GM19035 (cell line): ENCODE measurements around the gene UQCRQ.

Source experiments
- ATAC-seq: cut with Tn5 transposase; IDR thresholded peaks from one replicate; pipeline ENCODE4 v1.9.1; 2021; ENCODE audit not compliant: unreplicated experiment

The UQCRQ gene

GRCh38 chr5:132868754-132869153 lies 2.3 kb downstream of the UQCRQ start:
- ATAC-seq: no peak

DNA sequence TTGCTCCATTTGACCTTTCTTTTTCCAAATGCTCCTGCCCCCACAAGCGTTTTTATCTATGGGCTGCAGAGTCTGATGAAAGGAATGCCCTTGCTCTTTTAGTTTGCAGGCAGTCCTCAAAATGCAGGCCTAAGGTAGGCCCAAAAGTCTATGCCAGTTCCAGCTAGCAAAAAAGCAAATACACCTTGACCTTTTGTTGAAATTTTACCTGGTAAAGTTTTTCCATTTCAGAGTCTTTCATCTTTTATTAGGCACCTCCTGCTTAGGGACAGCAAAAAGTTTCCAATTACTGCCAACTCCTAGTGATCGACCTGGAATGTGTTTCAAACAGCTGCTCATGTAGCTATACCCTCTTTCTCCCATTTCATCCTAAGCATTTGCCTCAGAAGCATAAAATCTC lies 4.4 kb downstream of the UQCRQ start:
- ATAC-seq: no peak

DNA sequence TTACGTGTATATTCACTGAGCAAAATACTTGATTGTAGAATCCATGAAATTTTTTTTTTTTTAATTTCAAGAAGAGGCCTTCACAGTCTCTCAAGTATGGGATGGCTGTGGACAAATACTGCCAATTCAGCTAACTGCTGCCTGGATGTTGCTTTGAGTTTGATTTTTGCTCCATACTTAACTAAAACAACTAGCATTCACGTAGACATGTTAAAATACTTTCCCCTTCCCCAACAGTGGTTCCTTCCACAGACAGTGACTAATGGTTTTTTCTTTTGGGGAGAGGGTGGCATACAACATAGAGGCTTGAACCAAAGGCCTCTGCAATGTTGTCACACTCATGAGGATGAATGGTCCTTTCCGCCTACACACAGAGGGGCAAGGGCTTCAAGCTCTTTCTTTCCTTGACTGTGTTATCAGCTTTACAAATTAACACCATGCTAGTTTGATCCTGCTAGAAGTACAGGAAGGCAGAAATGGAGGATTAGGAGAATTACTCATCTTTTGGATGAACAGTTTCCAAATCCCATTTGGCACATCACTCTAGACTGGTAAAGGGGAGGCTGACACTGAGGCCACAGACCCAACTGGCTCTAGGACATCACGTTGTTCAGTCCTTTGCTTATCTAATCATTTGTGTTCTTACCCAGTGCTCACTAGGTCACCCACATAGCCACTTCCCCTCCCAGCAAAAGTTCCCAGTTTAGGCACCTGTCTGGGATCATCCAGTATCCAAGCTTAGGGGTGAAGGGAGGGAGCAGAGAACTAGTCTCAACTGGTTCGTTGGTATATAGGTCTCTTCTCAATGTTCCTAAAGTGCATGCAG lies 5.2 kb downstream of the UQCRQ start:
- ATAC-seq: no peak

DNA sequence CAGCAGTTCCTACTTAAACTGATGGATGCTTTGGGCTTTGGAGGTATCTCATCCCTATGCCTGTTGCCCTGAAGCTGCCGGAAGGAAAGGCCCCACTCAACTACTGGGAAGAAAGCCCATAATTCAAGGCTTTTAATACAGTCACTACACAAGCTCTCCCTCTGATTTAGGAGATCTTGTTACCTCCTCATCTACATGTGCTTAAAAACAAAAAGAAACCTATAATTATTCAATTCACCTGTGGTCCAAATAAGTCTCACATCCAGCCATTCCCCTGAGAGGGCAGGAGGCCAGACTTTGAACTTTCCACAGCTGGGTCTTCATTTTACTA lies 6.3 kb downstream of the UQCRQ start:
- no peak for ATAC-seq

- ATAC-seq: no peak
Observed at GRCh38 chr5:132873119-132873929, 6.9 kb downstream of the UQCRQ start, which contains the start of gene LEAP2. TSS of gene LEAP2 (plus strand) at chr5:132873668. CDS start at chr5:132873695, 27 bp downstream.

DNA sequence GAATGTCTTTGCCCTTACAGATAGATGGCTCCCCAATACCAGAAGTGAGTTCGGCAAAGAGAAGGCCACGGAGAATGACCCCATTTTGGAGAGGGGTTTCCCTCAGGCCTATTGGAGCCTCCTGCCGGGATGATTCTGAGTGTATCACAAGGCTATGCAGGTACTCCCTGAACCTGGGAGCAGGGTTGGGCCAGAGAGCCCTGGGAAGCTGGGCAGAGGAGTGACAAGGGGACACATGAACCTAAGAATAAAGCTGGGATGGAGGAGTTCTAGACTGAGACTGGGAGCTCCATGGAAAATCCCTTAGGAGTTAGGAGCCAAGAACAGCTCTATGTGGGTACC lies 7.5 kb downstream of the UQCRQ start:
- ATAC-seq: no peak

GRCh38 chr5:132876020-132876759 lies 9.7 kb downstream of the UQCRQ start:
- ATAC-seq: no peak

GRCh38 chr5:132877466-132877865 lies 11.0 kb downstream of the UQCRQ start:
- no peak for ATAC-seq

GRCh38 chr5:132877938-132878337 lies 11.5 kb downstream of the UQCRQ start:
- no peak for ATAC-seq

DNA sequence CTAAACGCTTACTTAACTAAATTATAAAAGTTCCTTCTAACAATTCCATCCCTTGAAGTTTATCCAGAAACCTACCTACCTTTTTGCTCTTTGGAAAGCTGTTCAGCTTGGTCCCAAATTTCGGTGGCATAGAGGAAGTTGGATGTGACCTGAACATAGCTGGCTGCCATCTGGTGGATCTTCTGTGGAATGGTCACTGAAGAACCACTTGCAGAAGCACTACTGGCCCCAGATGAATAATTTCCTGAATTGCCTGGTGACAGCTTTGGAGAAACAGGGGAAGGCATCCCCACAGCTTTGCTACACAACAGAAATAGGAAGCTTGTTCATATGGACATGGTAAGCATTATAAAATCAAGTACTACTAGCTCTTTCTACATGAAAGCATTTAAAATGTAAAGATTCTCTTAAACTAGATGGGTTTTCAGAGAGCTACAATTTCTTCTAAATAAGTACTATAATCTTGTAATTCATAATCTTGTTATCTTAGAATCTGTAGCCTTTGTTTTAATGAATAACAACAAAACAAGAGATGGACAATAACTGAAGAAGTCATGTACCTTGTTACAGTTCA lies 16.9 kb downstream of the UQCRQ start:
- ATAC-seq: no peak

- no peak for ATAC-seq
Observed at GRCh38 chr5:132884548-132884947, 18.1 kb downstream of the UQCRQ start.

- ATAC-seq: no peak
Observed at GRCh38 chr5:132886064-132886823, 19.8 kb downstream of the UQCRQ start.

DNA sequence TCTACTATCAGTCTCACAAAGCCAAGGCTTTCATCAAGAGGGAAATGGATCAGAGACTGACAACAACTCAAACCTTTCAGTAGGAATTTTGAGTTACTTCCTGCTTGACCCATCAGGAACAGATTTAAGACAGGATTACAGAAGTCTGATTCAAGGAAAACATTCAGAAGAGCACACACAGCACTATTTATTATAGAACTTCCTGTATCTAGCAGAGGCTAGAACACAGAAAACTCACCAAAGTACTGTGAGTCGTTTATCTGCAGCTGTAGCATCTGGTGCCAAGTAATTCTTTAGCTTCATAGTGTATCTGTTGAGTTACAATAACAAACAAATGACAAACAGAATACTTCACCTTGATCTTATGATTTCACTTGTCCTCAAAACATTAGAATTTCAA lies 20.8 kb downstream of the UQCRQ start:
- no peak for ATAC-seq

DNA sequence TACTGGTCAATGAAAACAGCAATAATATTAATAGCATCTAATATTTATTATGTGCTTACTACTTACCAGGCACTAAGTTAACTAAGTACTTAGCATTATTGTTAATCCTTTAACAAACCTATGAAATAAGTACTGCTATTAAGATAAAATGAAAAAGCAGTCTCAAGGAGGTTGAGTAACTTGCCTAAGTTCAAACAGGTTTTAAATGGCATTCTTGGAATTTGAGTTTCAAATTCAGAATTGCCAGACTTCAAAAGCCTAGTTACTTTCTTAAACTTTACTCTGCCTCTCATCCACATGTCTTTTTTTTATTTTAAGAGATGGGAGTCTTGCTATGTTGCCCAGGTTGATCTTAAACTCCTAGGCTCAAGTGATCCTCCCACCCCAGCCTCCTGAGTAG lies 23.1 kb downstream of the UQCRQ start:
- ATAC-seq: no peak

DNA sequence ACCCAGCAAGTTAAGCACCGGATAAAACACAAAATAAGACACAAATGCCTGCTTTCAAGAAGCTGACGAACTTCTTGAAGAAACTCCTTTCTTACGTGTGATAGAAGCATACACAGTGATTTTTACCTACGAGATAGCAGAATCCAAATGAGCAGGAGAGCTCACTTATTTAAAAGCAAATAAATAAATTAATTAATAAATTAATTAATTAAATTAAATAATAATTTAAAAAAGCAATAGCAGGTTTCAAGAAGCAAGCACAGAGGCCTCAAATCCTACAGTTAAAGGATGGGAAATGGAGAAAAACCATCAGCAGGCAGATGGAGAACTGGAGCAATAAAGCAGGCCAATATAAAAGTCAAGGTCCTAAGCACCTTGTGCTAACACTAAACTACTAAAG lies 24.4 kb downstream of the UQCRQ start:
- ATAC-seq: no peak

- ATAC-seq: no peak
Observed at GRCh38 chr5:132895719-132896305, 29.4 kb downstream of the UQCRQ start.

DNA sequence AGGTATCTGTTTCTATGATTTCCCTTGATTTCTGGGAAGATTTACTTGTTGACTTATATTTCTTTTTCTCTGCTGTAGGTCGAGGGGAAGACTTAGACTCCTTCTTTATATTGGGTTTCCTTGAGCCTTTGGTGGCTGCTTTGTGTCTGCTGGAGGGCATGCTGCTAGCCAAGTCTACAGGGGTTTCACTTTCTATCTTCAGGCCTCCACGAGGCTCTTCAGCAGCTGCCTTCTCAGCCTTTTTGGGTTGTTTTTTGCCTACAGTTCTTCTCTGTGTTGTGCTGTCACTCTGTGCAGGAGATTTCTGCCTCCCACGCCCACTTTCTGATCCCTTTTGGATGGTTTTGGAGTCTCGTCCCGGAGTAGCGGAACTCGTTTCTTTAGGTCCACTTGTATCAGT lies 30.2 kb downstream of the UQCRQ start:
- no peak for ATAC-seq

DNA sequence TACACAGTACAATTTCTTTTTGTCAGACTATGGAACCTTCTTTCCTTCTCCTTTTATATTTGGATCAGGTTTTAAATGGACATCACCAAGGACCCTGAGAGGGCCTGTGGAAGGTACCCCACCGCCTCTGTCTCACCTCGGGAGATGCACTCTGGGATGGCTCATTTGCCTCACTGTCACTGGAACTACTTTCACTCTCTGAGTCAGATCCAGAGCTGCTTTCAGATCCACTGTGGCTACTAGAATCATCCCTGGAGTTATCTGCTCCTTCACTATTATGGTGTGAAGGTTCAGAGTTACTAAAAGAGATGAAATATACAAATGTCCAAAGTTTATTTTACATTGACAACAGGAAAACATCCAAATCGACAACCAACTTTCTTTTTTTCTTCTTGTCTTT lies 31.7 kb downstream of the UQCRQ start:
- no peak for ATAC-seq

GRCh38 chr5:132901036-132901435 lies 34.6 kb downstream of the UQCRQ start:
- no peak for ATAC-seq

DNA sequence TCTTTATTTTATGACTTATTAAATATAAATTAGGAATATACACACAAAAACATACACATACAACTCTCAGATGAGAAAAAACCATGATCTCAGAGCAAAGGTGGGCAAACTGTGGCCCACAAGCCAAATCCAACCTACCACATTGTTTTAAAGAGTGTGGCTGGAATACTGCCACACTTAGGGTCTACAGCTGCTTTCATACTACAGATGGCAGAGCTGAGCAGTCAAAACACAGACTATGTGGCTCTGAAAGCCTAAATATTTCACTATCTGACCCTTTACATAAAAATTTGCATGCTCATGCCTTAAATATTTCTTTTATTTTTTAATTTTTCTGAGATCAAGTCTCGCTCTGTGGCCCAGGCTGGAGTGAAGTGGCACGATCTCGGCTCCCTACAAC lies 35.3 kb downstream of the UQCRQ start:
- no peak for ATAC-seq
